ENCODE results near the gene DEXI.

The DEXI gene

GRCh38 chr16:10937068-10937859, 5.0 kb downstream of the DEXI start:
- H3K9me2 ChIP-seq (replicated peaks; ENCODE audit: insufficient read depth, low read length) = no peaks in the 10 kb centered on the region
- no peaks in the 10 kb centered on the region for H3K36me3 ChIP-seq (ENCODE audit: low read length)
- no peaks in the 10 kb centered on the region for H3K27me3 ChIP-seq (ENCODE audit: low read length)
- peaks cover 15% of the 10 kb centered on the region; the same call in 1 of the 2 replicates for H3K79me2 ChIP-seq (ENCODE audit: insufficient read depth, low read length)
- H3K9me3 ChIP-seq (ENCODE audit: insufficient read depth, low read length) = no peaks in the 10 kb centered on the region
- H3K4me2 ChIP-seq (ENCODE audit: low read depth, low read length, poor library complexity, severe bottlenecking) = peak overlapping the region; percentile 9
- H3K9ac ChIP-seq (ENCODE audit: low read length) = no peak overlapping the region
- no peak for TF ChIP-seq EZH2phosphoT487 (conservative IDR thresholded peaks at IDR 0.05; ENCODE audit: low read length)
- no peak for TF ChIP-seq CTCF (IDR thresholded peaks at IDR 0.05; ENCODE audit: insufficient read depth, low read length, poor library complexity, severe bottlenecking)
- H3F3A ChIP-seq (ENCODE audit: insufficient read depth) = no peaks in the 10 kb centered on the region
- H2AFZ ChIP-seq (ENCODE audit: low read depth, low read length, severe bottlenecking) = no peak overlapping the region
- H3K27ac ChIP-seq (ENCODE audit: low read depth, low read length) = no peak overlapping the region
- no peak overlapping the region for H3K4me3 ChIP-seq (ENCODE audit: insufficient read depth, low read length, poor library complexity, severe bottlenecking)
- H4K20me1 ChIP-seq (ENCODE audit: low read depth, low read length) = peaks cover 8% of the 10 kb centered on the region; the same call in 1 of the 2 replicates

- Histone ChIP-seq H3K79me2 (ENCODE audit: insufficient read depth, low read length) (peaks cover 15% of the 10 kb centered on the region; the same call in 1 of the 2 replicates), H3K4me3 (ENCODE audit: insufficient read depth, low read length, poor library complexity, severe bottlenecking) (no peak overlapping the region), H3K9me2 (replicated peaks; ENCODE audit: insufficient read depth, low read length) (no peaks in the 10 kb centered on the region), H3F3A (ENCODE audit: insufficient read depth) (no peaks in the 10 kb centered on the region), H3K27ac (ENCODE audit: low read depth, low read length) (no peak overlapping the region), H3K9me3 (ENCODE audit: insufficient read depth, low read length) (no peaks in the 10 kb centered on the region), H3K36me3 (ENCODE audit: low read length) (no peaks in the 10 kb centered on the region), H3K4me2 (ENCODE audit: low read depth, low read length, poor library complexity, severe bottlenecking) (no peak overlapping the region), H2AFZ (ENCODE audit: low read depth, low read length, severe bottlenecking) (no peak overlapping the region), H4K20me1 (ENCODE audit: low read depth, low read length) (peaks cover 8% of the 10 kb centered on the region; the same call in 1 of the 2 replicates), H3K9ac (ENCODE audit: low read length) (no peak overlapping the region), H3K27me3 (ENCODE audit: low read length) (no peaks in the 10 kb centered on the region)
- TF ChIP-seq CTCF (IDR thresholded peaks at IDR 0.05; ENCODE audit: insufficient read depth, low read length, poor library complexity, severe bottlenecking) (no peak), EZH2phosphoT487 (conservative IDR thresholded peaks at IDR 0.05; ENCODE audit: low read length) (no peak)
Measured at GRCh38 chr16:10936272-10936984, 5.8 kb downstream of the DEXI start.

- Histone ChIP-seq H3K9ac (ENCODE audit: low read length) (no peak overlapping the region), H3K27ac (ENCODE audit: low read depth, low read length) (no peak overlapping the region), H3K4me3 (ENCODE audit: insufficient read depth, low read length, poor library complexity, severe bottlenecking) (no peak overlapping the region), H2AFZ (ENCODE audit: low read depth, low read length, severe bottlenecking) (no peak overlapping the region), H3K4me2 (ENCODE audit: low read depth, low read length, poor library complexity, severe bottlenecking) (no peak overlapping the region), H3K9me3 (ENCODE audit: insufficient read depth, low read length) (no peaks in the 10 kb centered on the region), H3K79me2 (ENCODE audit: insufficient read depth, low read length) (0 out of 2 replicates have a peak, but pooled peaks cover 6% of the 10 kb centered on the region), H3K36me3 (ENCODE audit: low read length) (no peaks in the 10 kb centered on the region), H4K20me1 (ENCODE audit: low read depth, low read length) (peaks cover under 1% of the 10 kb centered on the region; the same call in 1 of the 2 replicates), H3F3A (ENCODE audit: insufficient read depth) (no peaks in the 10 kb centered on the region), H3K9me2 (replicated peaks; ENCODE audit: insufficient read depth, low read length) (no peaks in the 10 kb centered on the region), H3K27me3 (ENCODE audit: low read length) (no peaks in the 10 kb centered on the region)
- TF ChIP-seq CTCF (IDR thresholded peaks at IDR 0.05; ENCODE audit: insufficient read depth, low read length, poor library complexity, severe bottlenecking) (no peak), EZH2phosphoT487 (conservative IDR thresholded peaks at IDR 0.05; ENCODE audit: low read length) (no peak)
Measured at GRCh38 chr16:10935226-10935915, 6.9 kb downstream of the DEXI start.
